HG03457 (cell line): ENCODE results near the gene WDR81.
"Not testable (repeated sequence)": the region's sequence is repeated elsewhere in the genome, so short reads cannot be mapped to it uniquely, and the experiment has no call there.

Experiments
- ATAC-seq: cut with Tn5 transposase; IDR thresholded peaks from one replicate; pipeline ENCODE4 v1.9.1; 2021; ENCODE audit warnings: moderate number of reproducible peaks; ENCODE audit not compliant: unreplicated experiment

The WDR81 gene

GRCh38 chr17:1753767-1754429 is 29.4 kb downstream of the WDR81 start:
- no peak for ATAC-seq

- ATAC-seq: no peak
Measured at GRCh38 chr17:1754430-1755112, 30.1 kb downstream of the WDR81 start.

- ATAC-seq: no peak
Measured at GRCh38 chr17:1755252-1755826, 30.8 kb downstream of the WDR81 start.

- no peak for ATAC-seq
Measured at GRCh38 chr17:1755827-1756262, 31.3 kb downstream of the WDR81 start.

- no peak for ATAC-seq
Measured at GRCh38 chr17:1758807-1759206, 34.3 kb downstream of the WDR81 start.

GRCh38 chr17:1759529-1759928 is 35.0 kb downstream of the WDR81 start:
- ATAC-seq: no peak

- no peak for ATAC-seq
Measured at GRCh38 chr17:1762233-1762900, 37.9 kb downstream of the WDR81 start.

- no peak for ATAC-seq
Measured at GRCh38 chr17:1762901-1763898, 38.7 kb downstream of the WDR81 start.

- no peak for ATAC-seq
Measured at GRCh38 chr17:1764284-1764683, 39.8 kb downstream of the WDR81 start.

GRCh38 chr17:1764705-1765104 is 40.2 kb downstream of the WDR81 start:
- not testable (repeated sequence) for ATAC-seq

GRCh38 chr17:1765576-1765975 is 41.1 kb downstream of the WDR81 start:
- ATAC-seq: no peak

GRCh38 chr17:1766382-1767135 is 42.1 kb downstream of the WDR81 start:
- ATAC-seq: no peak

GRCh38 chr17:1767358-1767757 is 42.9 kb downstream of the WDR81 start:
- ATAC-seq: no peak

GRCh38 chr17:1769822-1770477 is 45.4 kb downstream of the WDR81 start:
- ATAC-seq: no peak

GRCh38 chr17:1773000-1773695 is 48.6 kb downstream of the WDR81 start:
- ATAC-seq: not testable (repeated sequence)

GRCh38 chr17:1773696-1774181 is 49.2 kb downstream of the WDR81 start:
- ATAC-seq: no peak

- ATAC-seq: no peak
Measured at GRCh38 chr17:1774390-1775176, 50.1 kb downstream of the WDR81 start.

- ATAC-seq: no peak
Measured at GRCh38 chr17:1776328-1776727, 51.8 kb downstream of the WDR81 start.
